Activated CD8-positive, alpha-beta memory T cell treated with anti-CD3 and anti-CD28 coated beads for 4 hours (primary cell): ENCODE data around the gene POLR2H.

Experiments used
- DNase-seq, 2 donors: peaks; one replicate each; pipeline ENCODE4 v3.0.0-alpha.2; 2020; ENCODE audit warnings: low read depth in 2 of 2

Gene POLR2H

DNA sequence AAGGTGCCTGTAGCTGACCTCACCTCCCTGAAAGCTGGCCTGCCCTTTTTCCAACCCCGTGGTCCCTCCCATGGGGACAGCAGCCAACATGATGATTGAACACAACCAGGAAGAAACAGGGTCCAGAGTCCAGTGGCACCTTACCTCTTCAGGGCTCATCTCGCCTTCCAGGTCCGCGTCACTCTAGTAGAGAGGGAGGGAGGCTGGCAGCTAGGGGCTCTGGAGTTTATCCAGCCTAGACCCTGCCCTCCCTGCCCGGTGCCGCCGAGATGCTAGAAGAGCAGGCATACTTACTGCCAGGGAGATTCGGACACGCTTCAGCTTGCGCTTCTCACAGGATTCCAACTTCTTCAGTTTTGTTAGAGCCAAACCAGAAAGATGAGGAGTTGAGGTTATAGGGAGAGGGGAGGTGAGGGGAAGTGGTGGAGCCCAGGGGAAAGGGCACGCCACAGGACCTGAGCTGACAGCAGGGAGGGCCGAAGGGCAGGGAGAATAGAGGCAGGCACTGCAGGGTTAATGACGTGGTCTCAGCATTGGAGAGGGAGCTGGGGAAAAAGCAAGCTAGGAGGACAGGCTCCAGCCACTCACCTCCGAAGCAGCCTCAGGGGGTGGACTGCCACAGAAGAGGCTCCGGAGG, 9.2 kb upstream of the POLR2H start:
- no peak for DNase-seq

DNA sequence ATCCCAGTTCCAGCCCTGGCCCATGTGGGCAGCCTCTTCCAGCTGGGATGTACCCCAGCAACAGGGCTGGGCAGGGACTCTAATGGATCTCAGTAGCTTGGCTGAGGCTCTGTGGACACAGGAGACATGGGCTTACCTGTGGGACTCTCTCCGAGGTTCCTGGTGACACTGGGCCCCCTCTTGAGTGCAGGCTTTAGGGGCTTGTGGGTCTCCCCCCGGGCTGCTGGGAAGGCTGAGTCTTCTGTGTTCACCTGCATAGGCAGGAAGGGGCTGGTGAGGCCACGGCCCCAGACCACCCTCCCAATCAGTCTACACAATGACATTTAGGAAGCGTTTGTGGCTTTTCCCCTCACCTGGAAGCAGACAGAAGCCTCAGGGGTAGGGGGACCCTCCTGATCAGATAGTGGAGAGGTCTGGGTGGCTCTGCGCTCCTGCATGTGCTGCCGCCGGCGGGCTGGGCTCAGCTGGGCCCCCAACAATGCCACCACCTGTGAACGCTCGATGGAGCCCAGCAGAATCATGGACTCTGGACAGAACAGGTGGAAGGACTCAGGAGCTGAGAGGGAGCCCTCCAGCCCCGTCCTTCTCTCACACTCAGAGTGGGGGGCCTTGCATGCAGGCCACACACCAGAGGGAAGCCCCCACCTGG, 8.5 kb upstream of the POLR2H start:
- DNase-seq, result no peak

DNA sequence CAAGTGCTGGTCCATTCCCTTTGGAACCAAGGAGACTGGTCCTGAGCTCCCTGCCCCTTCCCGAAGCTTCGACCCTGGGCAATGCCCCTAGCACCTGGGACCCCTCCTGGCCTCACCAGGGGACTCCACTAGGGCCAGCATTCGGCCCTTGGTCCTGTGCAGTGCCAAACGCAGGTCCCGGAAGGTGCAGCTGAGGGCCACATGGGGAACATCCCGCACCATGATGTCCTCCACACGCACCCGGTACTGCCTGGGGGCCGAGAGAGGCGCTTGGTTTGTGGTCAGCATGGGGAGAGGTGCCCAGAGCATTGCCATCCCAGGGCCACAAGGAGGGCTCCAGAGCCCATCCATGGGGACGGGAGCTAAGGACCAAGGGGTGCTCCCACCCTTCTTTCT, 8.0 kb upstream of the POLR2H start:
- DNase-seq, result no peak

DNA sequence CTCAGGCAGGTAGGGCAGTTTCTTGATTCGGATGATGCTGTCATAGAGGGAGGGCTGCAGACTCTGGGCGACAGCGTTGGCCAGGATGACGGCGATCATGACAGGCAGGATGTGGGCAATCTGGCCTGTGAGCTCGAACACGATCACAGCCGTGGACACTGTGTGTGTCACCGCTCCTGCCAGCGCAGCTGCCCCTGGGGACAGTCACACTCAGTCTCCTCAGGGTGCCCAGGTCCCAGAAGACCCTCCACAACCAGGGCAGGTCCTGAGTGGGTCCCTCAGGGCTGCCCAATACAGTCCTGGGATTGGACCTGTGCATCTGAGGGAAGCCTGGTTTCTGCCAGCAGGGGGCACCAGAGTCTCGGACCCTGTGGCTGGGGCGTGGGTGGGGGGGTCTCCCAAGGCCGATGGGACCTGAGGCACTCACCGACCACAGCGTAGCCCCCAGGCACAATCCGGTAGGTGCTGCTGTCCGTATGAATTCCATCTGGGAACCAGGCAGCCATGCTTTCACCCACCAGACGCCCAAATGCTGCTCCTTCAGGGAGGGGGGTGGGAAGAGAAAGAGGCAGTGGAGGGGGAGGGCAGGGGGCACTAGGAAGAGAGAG, 7.3 kb upstream of the POLR2H start:
- peak in 1 of 2 donors; percentile 21 for DNase-seq

DNA sequence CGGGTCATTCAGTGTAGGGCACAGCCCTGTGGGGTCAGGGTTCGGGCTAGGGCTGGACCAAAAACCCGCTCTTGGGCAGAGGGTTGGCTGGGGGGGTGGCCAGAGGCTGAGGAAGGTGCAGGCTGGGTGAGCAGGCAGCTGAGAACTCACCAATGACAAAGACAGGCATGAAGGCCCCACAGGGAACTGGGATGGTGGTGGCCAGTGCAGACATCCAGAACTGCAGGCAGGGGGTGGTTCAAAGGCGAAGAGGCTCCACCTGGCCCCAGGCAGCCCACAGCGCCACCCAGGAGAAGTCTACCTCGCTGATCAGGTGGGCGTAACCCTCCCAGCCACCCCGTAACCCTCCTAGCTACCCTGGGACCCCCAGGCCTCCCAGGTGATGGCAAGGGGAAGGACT, 6.8 kb upstream of the POLR2H start:
- no peak for DNase-seq

DNA sequence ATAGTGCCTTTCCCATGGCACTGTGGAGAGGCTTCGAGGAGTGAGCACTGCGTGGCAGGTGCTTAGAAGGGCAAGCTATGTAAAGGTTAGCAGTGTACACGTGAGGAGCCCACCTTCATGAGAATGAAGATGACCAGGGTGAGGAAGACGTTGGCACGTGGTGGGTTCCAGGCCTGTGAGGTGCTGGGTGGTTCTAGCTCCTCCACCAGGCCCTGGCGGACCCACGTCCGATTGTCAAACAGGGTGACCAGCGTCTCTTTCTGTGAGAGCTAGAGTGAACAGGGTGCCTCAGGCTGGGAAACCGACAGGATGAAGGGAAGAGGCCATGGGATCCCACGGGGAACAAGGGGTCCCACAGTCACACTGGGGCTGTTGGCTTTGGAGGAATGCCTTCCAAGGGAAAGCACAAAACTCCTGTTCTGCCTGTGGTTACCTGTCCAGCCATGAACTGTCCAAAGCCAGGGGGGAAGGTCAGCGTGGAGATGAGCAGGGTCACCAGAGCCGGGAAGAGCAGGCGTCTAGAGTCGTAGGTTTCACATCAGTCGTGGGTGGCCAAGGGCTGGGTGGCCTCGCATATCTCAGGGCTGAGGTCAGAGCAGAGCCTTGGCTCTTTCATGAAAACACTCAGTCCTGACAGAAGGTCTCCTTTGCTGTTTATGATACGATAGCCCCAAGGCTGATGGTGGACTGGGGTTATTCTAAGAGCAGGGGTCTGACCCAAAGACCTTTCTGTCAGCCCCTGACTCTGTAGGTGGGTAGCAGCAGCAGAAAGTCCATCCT, 6.1 kb upstream of the POLR2H start:
- no peak for DNase-seq

DNA sequence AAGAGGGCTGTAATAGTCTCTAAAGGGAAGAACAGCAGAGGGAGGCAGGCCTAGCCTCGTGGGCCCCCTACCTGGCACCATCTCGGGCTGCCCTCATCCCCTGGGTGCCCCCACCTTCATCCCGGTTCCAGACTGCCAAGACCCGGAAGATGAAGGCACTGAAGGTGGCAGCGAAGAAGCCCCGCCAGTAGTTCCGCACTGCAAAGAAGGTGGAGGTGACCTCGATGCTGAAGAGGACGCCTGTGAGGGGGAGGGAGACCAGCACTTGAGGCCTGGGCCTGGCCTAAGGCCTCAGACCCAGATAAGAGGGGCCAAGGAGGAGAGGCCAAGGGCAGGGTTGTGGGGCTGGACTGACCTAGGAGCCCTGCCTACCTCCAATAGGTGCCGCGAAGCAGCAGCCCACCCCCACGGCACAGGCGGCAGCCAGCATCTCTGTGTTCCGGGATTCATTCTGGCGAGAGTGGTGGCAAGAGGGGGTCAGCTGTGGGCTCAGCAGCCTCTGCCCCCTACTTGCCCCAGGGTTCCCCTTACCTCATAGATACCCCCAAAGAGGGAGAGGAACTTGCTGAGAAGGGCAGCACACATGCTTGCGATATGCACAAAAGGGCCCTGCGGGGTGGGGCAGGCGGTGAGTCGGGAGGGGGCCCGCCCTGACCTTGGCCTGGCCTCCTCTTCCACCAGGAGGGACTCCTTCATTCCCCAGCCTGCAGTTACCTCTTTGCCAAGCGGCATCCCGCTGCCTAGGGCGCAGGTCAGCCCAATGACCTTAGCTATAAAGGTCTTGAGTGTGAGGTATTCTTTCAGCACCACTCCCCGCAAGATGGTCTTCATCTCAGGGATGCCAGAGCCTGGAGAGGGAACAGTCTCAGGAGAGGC, 4.0 kb upstream of the POLR2H start:
- DNase-seq, result no peak

DNA sequence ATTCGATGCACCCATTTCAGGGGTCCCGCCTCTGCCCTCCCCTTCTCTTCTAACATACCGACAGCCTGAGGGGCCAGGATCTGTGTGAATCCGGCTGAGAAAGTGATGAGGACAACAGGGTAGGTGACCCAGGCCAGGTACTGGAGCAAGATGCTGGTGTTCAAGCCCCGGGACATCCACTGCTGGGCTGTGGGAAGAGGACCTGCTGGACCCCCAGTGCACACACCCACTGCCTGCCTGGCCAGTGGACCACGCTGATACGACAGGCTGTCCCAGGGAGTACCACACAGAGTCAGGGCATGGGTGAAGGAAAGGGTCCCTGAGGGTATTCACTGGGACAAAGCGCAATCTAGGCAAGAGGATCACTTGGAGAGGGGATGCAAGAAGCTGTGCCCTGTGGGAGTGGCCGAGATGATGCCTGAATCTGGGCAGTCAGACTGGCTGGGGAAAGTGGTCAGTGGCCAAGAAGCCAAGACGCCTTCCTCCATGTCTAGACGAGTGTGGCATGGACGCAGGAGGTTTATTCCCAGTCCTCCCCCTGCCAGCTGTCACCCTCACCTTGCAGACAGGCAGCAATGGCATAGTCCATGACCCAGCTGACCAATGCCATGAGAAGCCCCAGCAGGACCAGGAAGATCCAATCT, 3.3 kb upstream of the POLR2H start:
- DNase-seq, result no peak

DNA sequence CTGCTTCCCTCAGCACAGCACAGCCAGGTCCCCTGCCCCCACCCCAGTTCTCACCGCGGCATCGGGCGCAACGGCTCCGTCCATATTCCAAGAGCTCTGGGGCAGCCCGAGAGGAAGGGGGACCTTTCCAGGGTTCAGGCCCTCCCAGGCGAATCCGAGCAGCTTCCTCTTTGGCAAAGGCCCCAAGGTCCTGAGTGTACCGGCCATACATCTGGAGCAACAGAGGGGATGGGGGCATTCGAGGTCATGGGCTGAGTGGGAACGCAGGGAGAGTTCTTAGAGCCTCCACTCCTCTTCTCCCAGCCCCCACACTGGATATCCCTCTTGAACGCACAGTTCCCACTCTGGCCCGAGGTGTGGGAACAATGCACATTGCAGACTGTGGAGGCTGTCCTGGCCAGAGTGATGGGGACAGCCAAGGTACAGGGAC, 2.6 kb upstream of the POLR2H start:
- DNase-seq, result no peak

DNA sequence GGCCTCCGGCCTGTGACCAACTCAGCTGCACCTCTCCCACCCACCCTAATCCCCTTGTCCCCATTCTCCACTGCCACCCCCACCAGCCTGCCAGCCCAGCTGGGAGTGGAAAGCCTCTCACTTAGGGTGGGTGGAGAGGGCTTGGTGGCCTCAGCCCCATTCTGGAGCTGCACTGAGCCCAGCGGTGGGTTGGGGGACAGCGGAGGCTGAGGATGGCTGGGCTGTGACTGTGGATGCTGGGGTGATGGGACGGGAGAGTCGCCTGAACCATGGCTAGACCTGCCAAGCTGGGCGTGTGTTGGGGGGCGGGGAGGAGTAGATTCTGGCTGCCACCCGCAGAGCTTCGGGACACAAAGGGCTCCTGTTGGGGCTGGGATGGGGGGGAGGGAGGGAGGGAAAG, 1.9 kb upstream of the POLR2H start:
- DNase-seq, result no peak

DNA sequence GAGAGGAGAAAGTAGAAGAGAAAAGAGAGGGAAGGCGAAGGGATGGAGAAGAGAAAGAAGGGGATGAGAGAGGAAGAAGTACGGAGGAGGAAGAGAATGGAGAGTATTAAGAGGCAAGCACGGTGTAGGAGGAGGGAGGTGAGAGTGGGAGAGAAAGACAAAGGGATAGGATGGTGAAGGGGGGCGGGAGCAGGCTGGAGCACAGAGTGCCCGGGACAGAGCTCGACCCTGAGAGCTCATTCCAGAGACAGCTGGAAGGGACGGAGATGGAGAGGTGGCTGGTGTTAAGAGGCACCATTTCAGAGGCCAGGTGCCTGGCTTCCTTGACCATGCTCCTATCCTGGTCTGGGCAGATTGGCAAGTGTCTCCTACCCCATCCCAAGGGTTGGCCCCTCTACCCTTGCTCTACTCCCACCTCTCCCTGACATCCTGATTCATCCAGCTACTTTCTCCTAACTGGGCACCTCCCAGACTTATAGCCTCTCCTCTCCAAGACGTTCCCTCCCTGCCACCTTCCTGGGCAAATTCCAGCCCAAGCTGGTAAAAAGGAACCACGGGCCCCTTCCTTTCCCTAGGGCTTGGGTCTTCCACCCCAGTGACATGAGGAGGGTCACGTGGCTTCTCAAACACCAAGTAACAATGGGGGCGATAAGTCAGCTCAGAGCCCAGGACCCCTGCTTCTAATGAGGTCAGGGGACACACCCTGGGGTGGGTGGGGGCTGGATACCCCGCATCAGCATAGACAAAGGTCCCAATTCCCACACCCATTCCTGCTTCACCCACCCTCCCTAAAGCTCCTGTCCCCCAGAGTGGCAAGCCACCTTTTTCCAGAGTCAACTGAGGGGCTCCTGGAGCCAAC, 1.2 kb upstream of the POLR2H start:
- DNase-seq, result no peak

DNA sequence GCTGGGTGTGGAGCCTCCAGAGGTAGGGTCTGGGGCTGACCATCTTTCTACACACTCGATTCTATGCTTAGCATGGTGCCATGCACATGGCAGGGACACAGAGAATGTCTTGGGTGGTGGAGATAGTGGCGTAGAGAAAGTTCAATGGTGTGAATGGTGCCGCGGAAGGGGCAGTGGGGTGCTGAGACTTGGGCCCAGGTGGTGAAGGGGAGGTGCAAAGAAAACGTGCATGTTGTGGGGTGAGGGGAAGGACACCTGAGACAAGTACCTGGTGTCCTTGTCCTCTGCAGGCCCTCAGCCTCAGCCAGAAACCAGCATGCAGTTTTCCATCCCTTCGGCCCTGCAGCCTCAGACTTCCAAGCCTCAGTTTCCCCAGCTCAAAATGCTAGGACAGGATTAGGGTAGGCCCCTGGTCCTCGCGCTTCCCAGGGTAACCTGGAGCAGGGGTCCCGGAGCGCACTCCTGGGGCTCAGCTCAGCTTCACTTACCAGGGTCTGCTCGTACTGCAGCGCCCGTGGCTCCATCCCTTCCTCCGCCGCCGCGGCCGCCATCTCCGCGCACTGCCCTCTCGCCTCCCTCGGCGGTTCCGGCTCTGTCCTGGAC, 480 bp upstream of the POLR2H start:
- DNase-seq, result no peak

DNA sequence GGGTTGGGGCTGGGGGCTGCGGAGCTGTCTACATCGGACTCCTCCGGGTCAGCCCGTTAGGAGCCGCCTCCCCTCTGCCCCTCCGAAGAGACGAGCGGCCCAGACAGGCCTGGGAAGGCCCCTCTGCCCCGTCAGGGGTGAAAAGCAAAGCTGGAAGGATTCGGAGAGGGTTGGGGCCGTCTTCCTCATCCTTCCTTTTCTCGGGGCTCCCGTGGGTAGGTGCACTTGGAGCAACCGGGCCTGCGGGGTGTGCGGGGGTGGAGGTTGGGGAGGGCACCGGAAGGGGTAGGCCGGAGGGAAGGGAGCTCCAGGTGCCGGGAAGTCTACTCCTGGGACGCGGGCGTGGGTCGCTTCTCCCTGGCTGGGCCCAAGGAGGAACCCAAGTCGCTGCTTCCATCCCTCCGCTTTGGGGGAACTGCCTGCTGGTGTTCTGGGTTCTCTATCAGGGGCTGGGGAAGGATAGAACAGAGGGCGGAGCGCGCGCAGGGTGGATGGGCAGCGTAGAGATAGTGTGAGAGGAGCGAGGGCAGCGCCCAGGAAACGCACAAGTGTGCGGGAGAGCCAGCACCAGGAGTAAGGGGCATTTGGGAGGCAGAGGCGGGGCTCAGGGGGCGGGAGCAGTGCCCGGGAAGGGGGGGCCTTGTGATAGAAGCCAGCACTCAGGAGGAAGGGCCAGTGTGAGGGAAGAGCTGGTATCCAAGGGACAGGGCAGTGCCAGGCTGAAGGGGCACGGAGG, 590 bp downstream of the POLR2H start:
- DNase-seq, result no peak

DNA sequence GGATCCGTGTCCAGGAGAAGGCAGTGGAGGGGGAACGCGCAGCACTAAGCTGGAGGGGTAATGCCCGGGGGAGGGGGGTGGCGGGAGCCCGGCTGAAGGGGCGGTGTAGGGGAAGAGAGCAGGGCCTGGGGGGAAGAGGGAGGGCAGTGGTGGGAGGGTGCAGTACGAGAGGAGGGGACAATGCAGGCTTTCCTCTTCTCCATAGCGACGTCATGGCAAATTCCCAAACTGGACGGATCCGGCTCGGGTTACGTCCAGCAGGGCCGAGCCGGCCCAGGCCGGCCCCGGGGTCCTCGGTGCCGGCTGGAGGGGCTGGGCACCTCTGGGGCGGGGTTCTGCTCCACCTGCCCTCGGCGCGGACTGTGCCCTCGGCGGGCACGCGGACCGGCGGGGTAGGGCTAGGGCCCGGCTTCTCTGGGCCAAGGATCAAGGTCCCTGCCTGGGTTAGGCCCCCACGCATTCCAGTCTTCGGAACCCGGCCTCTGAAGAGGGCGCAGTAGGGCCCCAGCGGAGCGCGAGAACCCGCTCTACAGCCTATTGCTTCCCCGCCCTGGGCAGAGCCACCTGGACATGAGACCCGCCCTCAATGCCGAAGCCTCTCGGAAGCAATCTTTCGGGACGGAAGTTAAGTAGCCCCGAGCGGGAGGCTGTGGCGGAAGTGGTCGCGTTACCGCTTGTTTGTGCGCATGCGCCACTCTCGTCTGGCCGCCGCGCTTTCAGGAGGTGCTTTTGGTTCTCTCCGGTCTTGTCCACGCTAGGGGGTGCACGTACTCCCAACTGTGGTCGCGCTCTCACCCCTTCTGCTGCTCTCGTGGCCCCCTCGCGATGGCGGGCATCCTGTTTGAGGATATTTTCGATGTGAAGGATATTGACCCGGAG, 1.4 kb downstream of the POLR2H start:
- peak; percentile 94 for DNase-seq

DNA sequence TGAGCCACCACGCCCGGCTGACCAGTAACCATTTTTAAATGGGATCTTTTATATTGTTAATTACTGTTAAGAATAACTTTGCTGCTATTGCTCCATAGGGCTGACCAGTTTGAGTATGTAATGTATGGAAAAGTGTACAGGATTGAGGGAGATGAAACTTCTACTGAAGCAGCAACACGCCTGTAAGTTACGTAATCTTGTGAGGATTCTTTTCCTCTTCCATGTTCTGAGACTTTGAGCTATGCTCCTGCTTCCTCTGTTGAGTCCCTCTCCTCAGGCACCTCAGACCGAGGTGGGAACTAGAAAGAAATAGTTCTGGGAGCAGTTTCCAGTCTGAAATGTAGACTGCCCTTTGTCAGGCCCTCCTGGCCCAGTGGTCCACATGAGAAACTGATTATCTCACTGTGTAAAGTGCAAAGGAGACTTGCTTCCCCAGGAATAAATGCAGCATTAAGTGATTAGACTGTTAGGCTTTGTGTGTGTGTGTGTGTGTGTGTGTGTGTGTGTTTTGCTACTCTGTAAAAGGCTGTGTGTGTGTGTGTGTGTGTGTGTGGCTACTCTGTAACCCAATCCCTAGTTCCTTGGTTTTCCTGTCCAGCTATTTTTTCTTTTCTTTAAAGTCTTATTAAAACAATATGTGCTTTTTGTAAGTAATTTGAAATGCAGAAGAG, 5.2 kb downstream of the POLR2H start:
- no peak for DNase-seq

DNA sequence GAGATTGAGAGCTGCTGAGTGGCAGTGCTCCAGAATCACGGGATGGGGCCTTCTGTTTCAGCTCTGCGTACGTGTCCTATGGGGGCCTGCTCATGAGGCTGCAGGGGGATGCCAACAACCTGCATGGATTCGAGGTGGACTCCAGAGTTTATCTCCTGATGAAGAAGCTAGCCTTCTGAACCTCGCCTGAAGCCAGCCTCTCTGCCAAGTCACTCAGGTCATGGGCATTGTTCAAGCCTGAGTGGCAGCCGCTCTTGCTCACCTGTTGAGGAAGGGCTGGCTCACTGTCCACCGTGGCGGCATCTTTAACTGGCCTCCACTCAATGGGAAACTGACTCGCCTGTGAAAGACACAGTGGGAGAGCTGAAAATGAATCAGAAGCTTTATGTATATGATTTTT, 6.6 kb downstream of the POLR2H start:
- no peak for DNase-seq

DNA sequence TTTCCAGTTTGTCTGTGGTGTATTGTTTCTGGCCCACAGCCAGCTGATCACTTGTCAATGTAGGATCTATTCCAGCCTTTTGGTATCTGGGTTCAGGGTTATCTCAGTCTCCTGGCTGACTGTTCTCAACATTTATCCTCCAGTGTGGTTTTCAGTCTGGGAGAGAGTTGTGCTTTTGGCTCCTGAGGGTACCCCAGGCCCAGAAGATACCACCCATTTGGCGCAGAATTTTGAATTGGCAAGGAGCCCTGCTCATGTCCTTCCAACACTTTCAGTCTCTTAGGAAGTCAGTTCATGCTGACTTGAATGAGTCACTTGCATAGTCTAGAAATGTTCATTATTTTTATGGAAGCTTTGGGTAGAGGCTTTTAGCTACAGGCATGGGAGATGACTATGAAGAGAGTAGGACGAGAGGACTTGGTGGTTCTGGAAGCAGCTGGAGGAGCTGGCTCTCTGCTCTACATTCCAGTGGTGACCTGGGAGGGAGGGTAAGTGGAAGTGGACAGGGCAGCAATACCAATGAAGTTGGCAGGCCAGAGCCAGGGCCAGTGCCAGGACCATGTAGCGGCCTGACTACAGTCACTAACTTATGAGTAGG, 7.2 kb downstream of the POLR2H start:
- no peak for DNase-seq
